Epithelial cell of proximal tubule (primary cell): ENCODE data around the gene DUSP1. TPM values are rescaled to one million over a fixed set of nuclear protein-coding genes. Genes with fewer than 3 reads are reported as not detected.

Source experiments
- DNase-seq: peaks from one replicate; pipeline ENCODE4 v3.0.0-alpha.2; 2011; ENCODE audit warnings: low read depth
- H3K4me3 ChIP-seq: 2 replicates; pipeline ENCODE4 v1.5.1; 2011; ENCODE audit warnings: low read depth, mild to moderate bottlenecking, low read length
- total RNA-seq: library from RNA; depleted of rRNA; stranded (reverse); fragments of >200 nt; gene quantifications from 2 replicates; pipeline ENCODE4 v1.2.3, GENCODE V29; 2015
- TF ChIP-seq, protein P1 (sequence below): conservative IDR thresholded peaks from 2 replicates; pipeline ENCODE4 v1.5.1; 2012; ENCODE audit warnings: low read depth, mild to moderate bottlenecking, low read length

The DUSP1 gene, protein sequence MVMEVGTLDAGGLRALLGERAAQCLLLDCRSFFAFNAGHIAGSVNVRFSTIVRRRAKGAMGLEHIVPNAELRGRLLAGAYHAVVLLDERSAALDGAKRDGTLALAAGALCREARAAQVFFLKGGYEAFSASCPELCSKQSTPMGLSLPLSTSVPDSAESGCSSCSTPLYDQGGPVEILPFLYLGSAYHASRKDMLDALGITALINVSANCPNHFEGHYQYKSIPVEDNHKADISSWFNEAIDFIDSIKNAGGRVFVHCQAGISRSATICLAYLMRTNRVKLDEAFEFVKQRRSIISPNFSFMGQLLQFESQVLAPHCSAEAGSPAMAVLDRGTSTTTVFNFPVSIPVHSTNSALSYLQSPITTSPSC
- total RNA-seq, result 186 and 215 TPM in 2 replicates

DNA sequence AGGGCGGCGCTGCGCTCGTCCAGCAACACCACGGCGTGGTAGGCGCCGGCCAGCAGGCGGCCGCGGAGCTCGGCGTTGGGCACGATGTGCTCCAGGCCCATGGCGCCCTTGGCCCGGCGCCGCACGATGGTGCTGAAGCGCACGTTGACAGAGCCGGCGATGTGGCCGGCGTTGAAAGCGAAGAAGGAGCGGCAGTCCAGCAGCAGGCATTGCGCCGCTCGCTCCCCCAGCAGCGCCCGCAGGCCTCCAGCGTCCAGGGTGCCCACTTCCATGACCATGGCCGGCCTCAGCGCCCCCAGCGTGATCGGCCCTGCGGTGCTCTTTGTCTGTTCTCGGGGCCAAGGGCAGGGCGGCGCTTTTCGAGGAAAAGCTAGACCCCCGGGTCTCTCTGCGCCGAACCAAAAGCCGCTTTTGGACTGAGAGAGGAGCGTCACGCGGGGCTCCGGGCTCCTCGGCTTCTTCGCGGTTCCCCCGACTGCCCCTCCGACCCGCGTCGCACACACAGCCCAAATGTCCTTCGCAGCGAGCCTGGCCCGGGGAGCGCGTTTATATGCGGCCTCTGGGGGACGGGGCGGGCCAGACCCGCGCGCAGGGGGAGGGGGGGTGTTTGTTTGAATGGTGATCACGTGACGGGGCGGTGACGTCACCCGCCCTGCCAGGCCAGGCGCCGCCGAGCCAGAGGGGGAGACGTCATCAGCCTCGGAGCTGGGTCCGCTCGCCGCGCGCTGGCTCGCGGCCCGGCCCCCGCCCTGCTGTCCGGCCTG is at the start of gene DUSP1:
TSS of gene DUSP1 (minus strand) at position 521 of the 764 bp plus-strand sequence. CDS start at position 278, 243 bp downstream.
- DNase-seq, result no peak
- TF ChIP-seq, protein P1, sequence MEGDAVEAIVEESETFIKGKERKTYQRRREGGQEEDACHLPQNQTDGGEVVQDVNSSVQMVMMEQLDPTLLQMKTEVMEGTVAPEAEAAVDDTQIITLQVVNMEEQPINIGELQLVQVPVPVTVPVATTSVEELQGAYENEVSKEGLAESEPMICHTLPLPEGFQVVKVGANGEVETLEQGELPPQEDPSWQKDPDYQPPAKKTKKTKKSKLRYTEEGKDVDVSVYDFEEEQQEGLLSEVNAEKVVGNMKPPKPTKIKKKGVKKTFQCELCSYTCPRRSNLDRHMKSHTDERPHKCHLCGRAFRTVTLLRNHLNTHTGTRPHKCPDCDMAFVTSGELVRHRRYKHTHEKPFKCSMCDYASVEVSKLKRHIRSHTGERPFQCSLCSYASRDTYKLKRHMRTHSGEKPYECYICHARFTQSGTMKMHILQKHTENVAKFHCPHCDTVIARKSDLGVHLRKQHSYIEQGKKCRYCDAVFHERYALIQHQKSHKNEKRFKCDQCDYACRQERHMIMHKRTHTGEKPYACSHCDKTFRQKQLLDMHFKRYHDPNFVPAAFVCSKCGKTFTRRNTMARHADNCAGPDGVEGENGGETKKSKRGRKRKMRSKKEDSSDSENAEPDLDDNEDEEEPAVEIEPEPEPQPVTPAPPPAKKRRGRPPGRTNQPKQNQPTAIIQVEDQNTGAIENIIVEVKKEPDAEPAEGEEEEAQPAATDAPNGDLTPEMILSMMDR, result no peak

DNA sequence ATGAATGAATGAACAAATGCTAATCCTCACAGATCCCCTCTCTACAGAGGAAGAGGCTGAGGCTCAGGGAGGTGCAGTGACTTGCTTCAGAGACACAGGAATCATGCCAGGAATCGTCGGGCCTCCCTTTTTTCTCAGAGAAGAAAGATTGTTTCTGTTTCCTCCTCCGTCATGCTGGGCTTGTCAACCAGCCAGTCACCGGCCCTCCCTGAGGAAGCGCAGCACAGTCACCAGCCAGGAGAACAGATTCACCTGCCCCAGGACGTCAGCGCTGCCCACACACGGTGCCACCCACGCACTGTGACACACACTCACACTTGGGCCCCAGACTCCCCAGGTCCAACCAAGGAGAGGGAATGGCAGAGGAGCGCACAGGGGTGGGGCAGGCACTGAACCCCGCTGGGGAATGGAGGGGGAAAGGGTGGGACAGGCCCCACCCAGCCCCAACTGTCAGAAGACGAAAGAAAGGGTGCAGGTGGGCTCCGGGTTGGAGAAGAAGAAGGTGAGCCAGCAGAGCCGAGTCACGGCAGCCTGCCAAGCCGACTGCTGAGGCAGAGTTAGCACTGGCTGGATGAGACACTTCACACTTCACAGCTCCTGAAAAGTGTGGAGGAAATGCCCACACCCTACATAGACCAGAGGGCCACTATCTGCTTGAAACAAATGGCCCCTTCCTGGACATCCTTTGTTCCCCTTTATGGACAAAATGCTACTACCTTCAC is 49.2 kb upstream of the DUSP1 start:
- DNase-seq, result peak; percentile 64
- TF ChIP-seq, protein P1, result no peak
- H3K4me3 ChIP-seq, result peak overlapping the region; percentile 35

More for the DNA sequence above, at the start of gene DUSP1:
- peak within 1 kb of the TSS; percentile 82 for H3K4me3 ChIP-seq

DNA sequence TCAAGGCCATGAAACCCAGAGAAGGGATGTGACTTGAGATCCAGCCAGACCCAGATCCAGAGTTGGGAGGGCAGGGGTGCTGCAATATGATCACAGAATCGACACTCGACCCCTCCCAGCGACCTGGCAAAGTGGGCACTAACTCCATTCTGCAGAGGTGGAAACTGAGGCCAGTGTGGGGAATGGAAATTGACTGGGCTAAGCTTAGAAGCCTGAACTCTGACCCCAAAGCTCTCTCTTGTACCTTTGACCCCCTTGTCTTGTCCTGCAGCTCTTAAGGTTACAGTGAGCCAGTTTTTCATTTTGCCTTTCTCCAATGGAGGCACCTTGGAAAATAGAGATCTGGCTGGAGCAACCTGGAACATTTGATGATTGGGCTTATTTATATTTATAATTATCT is 48.6 kb upstream of the DUSP1 start:
- DNase-seq, result no peak
- TF ChIP-seq, protein P1, result no peak
- peak overlapping the region; percentile 35 for H3K4me3 ChIP-seq

DNA sequence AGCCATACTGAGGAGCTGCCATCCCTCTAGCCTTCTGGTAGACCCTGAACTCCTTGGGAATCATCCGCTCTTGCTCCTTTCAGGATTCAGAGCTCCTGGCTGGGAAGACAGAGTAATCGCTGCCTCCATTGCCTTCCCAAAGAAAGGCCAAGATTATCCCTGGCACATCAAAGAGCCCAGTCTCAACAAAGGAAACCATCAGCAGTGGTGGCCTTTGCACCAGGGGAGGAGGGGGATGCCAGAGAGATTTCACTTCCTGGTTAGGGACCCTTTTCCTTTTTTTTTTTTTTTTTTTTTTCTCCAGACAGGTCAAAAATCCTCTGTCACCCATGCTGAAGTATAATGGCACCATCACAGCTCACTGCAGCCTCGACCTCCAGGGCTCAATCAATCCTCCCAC is 47.1 kb upstream of the DUSP1 start:
- no peak for DNase-seq

DNA sequence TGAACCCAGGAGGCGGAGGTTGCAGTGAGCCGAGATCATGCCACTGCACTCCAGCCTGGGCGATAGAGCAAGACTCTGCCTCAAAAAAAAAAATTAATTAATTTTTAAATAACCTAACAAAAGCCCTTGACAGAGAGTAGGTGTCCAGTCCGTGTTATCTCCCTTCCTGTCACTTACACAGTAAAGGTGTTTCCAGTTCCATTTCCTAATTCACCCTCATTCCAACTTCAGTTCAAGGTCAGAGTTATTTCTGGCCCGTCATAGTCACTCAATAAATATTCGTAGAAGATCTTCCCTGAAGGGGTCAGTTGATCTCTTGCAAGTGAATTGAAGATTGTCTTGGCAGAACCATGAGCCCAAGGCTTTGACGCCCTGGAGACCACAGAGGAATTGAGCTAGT is 46.7 kb upstream of the DUSP1 start:
- no peak for DNase-seq
- no peak overlapping the region for H3K4me3 ChIP-seq
- TF ChIP-seq, protein P1, result no peak

More for the DNA sequence above, 47.1 kb upstream of the DUSP1 start:
- TF ChIP-seq, protein P1, result no peak
- no peak overlapping the region for H3K4me3 ChIP-seq

DNA sequence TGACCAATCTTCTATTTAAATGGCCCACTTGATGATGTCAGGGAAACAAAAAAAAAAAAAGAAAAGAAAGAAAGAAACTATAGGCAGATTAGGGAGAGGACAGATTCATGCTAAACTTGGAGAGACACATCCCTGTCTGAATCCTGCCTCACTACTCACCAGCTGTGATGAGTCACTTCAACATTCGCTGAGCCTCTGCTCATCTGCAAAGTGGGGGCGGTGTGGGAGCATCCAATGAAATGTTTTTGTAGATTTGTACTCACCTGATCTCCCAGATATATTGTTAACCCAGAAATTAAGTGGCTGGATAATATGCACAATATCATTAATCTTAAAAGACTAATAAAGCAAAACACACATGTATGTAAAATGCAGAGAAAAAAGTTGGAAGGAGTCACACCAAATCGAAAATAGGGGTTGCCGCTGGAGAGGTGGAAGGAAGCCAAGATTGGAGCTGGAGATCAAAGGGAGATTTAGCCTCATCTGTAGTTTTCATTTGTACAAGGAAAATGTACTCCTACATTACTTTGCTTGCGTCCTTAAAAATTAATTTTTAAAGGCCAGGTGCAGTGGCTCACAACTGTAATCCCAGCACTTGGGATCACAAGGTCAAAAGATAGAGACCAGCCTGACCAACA is 46.0 kb upstream of the DUSP1 start:
- H3K4me3 ChIP-seq, result no peak overlapping the region
- no peak for DNase-seq
- TF ChIP-seq, protein P1, result no peak
